PFSK-1 (cell line): Measurements from ENCODE around the gene IL17B.

Source experiments
- POLR2AphosphoS5 ChIP-seq: IDR thresholded peaks from 2 replicates; pipeline ENCODE4 v1.6.1; 2012; ENCODE audit warnings: low read depth, mild to moderate bottlenecking, control low read depth, low read length, moderate library complexity
- SIN3A ChIP-seq: IDR thresholded peaks from 2 replicates; pipeline ENCODE4 v1.6.1; 2012; ENCODE audit warnings: mild to moderate bottlenecking, low read length, moderate library complexity, borderline replicate concordance; ENCODE audit not compliant: insufficient read depth
- TAF1 ChIP-seq: IDR thresholded peaks from 2 replicates; pipeline ENCODE4 v1.6.1; 2012; ENCODE audit warnings: low read length, control low read depth, borderline replicate concordance; ENCODE audit not compliant: insufficient read depth
- TF ChIP-seq, protein P1 (sequence below), 2 experiments: IDR thresholded peaks; 2 replicates each; pipeline versions ENCODE4 v1.6.1 to v1.8.0; 2011 to 2012; ENCODE audit warnings: low read depth in 2 of 2, low read length in 2 of 2, control low read depth in 1 of 2, inconsistent platforms in 1 of 2, mild to moderate bottlenecking in 1 of 2, moderate library complexity in 1 of 2; ENCODE audit not compliant: insufficient read depth in 1 of 2

DNA sequence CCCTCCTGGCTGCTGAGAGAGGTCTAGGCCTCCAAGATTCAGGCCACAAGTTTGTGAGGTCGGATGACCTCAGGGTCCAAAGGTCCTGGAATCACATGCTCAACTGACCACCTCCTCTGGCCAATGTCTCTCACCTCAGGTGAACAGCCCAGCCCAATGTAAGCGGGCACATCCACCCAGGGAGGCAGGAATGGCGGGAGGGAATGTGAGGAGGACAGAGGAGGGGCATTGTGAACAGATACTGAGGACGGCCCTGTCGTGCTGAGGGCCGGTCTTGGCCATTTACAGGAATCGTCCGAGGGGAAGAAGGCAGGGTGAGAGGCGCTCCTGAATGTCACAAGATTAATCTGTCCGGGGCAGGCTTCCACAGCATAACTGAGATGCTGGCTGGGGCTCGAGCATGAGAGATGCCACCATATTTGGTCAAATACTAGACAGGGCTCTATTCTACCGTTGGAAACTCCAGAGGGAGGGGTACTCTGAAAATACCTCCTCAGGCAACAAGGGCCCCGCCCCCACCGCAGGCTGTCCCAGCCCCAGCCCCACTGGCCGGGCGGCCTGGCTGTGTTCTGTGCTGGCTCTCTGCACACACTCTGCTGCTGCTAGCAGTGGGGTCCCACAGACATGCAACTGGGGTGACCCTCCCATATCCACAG lies 1.5 kb upstream of the IL17B start:
- TF ChIP-seq TAF1 (no peak), POLR2AphosphoS5 (no peak), SIN3A (no peak)
- TF ChIP-seq, protein P1, sequence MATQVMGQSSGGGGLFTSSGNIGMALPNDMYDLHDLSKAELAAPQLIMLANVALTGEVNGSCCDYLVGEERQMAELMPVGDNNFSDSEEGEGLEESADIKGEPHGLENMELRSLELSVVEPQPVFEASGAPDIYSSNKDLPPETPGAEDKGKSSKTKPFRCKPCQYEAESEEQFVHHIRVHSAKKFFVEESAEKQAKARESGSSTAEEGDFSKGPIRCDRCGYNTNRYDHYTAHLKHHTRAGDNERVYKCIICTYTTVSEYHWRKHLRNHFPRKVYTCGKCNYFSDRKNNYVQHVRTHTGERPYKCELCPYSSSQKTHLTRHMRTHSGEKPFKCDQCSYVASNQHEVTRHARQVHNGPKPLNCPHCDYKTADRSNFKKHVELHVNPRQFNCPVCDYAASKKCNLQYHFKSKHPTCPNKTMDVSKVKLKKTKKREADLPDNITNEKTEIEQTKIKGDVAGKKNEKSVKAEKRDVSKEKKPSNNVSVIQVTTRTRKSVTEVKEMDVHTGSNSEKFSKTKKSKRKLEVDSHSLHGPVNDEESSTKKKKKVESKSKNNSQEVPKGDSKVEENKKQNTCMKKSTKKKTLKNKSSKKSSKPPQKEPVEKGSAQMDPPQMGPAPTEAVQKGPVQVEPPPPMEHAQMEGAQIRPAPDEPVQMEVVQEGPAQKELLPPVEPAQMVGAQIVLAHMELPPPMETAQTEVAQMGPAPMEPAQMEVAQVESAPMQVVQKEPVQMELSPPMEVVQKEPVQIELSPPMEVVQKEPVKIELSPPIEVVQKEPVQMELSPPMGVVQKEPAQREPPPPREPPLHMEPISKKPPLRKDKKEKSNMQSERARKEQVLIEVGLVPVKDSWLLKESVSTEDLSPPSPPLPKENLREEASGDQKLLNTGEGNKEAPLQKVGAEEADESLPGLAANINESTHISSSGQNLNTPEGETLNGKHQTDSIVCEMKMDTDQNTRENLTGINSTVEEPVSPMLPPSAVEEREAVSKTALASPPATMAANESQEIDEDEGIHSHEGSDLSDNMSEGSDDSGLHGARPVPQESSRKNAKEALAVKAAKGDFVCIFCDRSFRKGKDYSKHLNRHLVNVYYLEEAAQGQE (IDR thresholded peaks at IDR 0.05; ENCODE audit: insufficient read depth in 1 of 2, low read depth in 2 of 2, low read length in 2 of 2), result no peak
